ENCODE results near the gene FAM78A.
"Not testable (repeated sequence)": the region's sequence is repeated elsewhere in the genome, so short reads cannot be mapped to it uniquely, and the experiment has no call there.

Gene FAM78A

GRCh38 chr9:131281119-131281965 lies 5.0 kb upstream of the FAM78A start:
- no peak for DNase-seq (ENCODE audit: low read depth)

GRCh38 chr9:131280660-131281059 lies 4.3 kb upstream of the FAM78A start:
- DNase-seq (ENCODE audit: low read depth) = no peak

- no peak for DNase-seq (ENCODE audit: low read depth)
Observed at GRCh38 chr9:131279863-131280570, 3.7 kb upstream of the FAM78A start.

- no peak for DNase-seq (ENCODE audit: low read depth)
Observed at GRCh38 chr9:131279196-131279862, 3.0 kb upstream of the FAM78A start.

GRCh38 chr9:131278702-131279111 lies 2.4 kb upstream of the FAM78A start:
- DNase-seq (ENCODE audit: low read depth) = no peak

- peak; percentile 49 for DNase-seq (ENCODE audit: low read depth)
Observed at GRCh38 chr9:131277910-131278701, 1.8 kb upstream of the FAM78A start.

GRCh38 chr9:131277287-131277909 lies 1.1 kb upstream of the FAM78A start:
- DNase-seq (ENCODE audit: low read depth) = no peak

- no peak for DNase-seq (ENCODE audit: low read depth)
Observed at GRCh38 chr9:131276891-131277286, 579 bp upstream of the FAM78A start.

GRCh38 chr9:131275332-131276093 lies 797 bp downstream of the FAM78A start:
- DNase-seq (ENCODE audit: low read depth) = no peak

- no peak for DNase-seq (ENCODE audit: low read depth)
Observed at GRCh38 chr9:131274674-131275331, 1.5 kb downstream of the FAM78A start.

- DNase-seq (ENCODE audit: low read depth) = no peak
Observed at GRCh38 chr9:131273856-131274673, 2.2 kb downstream of the FAM78A start.

- DNase-seq (ENCODE audit: low read depth) = no peak
Observed at GRCh38 chr9:131273146-131273855, 3.0 kb downstream of the FAM78A start.

GRCh38 chr9:131272212-131272611 lies 4.1 kb downstream of the FAM78A start:
- DNase-seq (ENCODE audit: low read depth) = no peak

- DNase-seq (ENCODE audit: low read depth) = no peak
Observed at GRCh38 chr9:131271506-131271931, 4.8 kb downstream of the FAM78A start.

- not testable (repeated sequence) for DNase-seq (ENCODE audit: low read depth)
Observed at GRCh38 chr9:131271016-131271273, 5.4 kb downstream of the FAM78A start.

- DNase-seq (ENCODE audit: low read depth) = no peak
Observed at GRCh38 chr9:131270171-131271015, 5.9 kb downstream of the FAM78A start.

- DNase-seq (ENCODE audit: low read depth) = no peak
Observed at GRCh38 chr9:131266266-131267229, 9.8 kb downstream of the FAM78A start.
